B cell (primary cell): ENCODE results near the gene PTGDR2. TPM values are rescaled to one million over a fixed set of nuclear protein-coding genes. Genes with fewer than 3 reads are reported as not detected.

ENCODE experiments used
- ATAC-seq: fragments of 200-7000 bp; cut with Tn5 transposase; one replicate; pipeline ENCODE4 v1.10.0; 2021; ENCODE audit warnings: low read depth, mild to moderate bottlenecking, moderate number of reproducible peaks, moderate library complexity
- CTCF ChIA-PET: fragments of 350-600 bp; sonication (Branson Sonifier 250); formaldehyde crosslinking; loops from one replicate; lab custom pipeline; 2021; ENCODE audit warnings: antibody characterized with exemption, inconsistent platforms; lab: Charles Lee
- POLR2A ChIA-PET: fragments of 350-600 bp; sonication (Branson Sonifier 250); formaldehyde crosslinking; loops from one replicate; lab custom pipeline; 2021; ENCODE audit warnings: antibody characterized with exemption; lab: Charles Lee
- DNase-seq: peaks from one replicate; pipeline ENCODE4 v3.0.0; 2013
- H2AFZ ChIP-seq: 2 replicates; pipeline ENCODE4 v1.6.1; 2012; ENCODE audit warnings: mild to moderate bottlenecking, low read depth, low read length; ENCODE audit not compliant: insufficient read depth, poor library complexity, severe bottlenecking
- H3K27ac ChIP-seq, 2 donors: 1 replicate in 1 of 2; 2 replicates in 1 of 2; pipeline ENCODE4 v1.5.1; 2012 to 2013; ENCODE audit warnings: low read length in 2 of 2, mild to moderate bottlenecking in 2 of 2, moderate library complexity in 1 of 2
- H3K27me3 ChIP-seq, 4 experiments: fragments of 200-600 bp in 1 of 4; sonication (generic) in 1 of 4; replicated peaks in 1 of 4; 1 replicate in 2 of 4; 2 replicates in 2 of 4; pipeline versions ENCODE4 v1.6.1 to v1.7.0; 2013 to 2016; ENCODE audit warnings: low read length in 3 of 4, mild to moderate bottlenecking in 2 of 4, mixed read lengths in 1 of 4, moderate library complexity in 1 of 4; ENCODE audit not compliant: insufficient read depth in 4 of 4, control insufficient read depth in 3 of 4; ENCODE audit errors: control extremely low read depth in 1 of 4
- H3K36me3 ChIP-seq, 2 experiments: replicated peaks in 1 of 2; 1 replicate in 1 of 2; 2 replicates in 1 of 2; pipeline versions ENCODE4 v1.6.1 to v1.7.1; 2013; ENCODE audit warnings: low read length in 1 of 2; ENCODE audit not compliant: insufficient read depth in 2 of 2, control insufficient read depth in 1 of 2; ENCODE audit errors: control extremely low read depth in 1 of 2, extremely low read depth in 1 of 2
- H3K4me1 ChIP-seq, 2 donors: fragments of 200-600 bp in 1 of 2; sonication (generic) in 1 of 2; 1 replicate in 1 of 2; 2 replicates in 1 of 2; pipeline versions ENCODE4 v1.5.1 to v1.6.1; 2013 to 2017; ENCODE audit warnings: low read length in 2 of 2; ENCODE audit not compliant: control insufficient read depth in 2 of 2, insufficient read depth in 2 of 2
- H3K4me2 ChIP-seq: replicated peaks from 2 replicates; pipeline ENCODE3; 2012; ENCODE audit warnings: mild to moderate bottlenecking, low read depth, low read length; ENCODE audit not compliant: poor library complexity, severe bottlenecking
- H3K4me3 ChIP-seq, 5 experiments: fragments of 200-600 bp in 1 of 5; sonication (generic) in 1 of 5; 1 replicate in 3 of 5; 2 replicates in 2 of 5; pipeline versions ENCODE4 v1.5.1 to v1.7.0; 2011 to 2016; ENCODE audit warnings: low read length in 4 of 5, mild to moderate bottlenecking in 4 of 5, low read depth in 2 of 5, control low read depth in 1 of 5, moderate library complexity in 1 of 5; ENCODE audit not compliant: insufficient read depth in 1 of 5; ENCODE audit errors: control extremely low read depth in 1 of 5, extremely low read depth in 1 of 5
- H3K79me2 ChIP-seq: fragments of 200-600 bp; sonication (generic); one replicate; pipeline ENCODE4 v1.6.0; 2016; ENCODE audit warnings: low read length; ENCODE audit not compliant: control insufficient read depth, insufficient read depth
- H3K9ac ChIP-seq: fragments of 200-600 bp; sonication (generic); 2 replicates; pipeline ENCODE4 v1.6.1; 2017; ENCODE audit warnings: mild to moderate bottlenecking, low read length, moderate library complexity
- H3K9me3 ChIP-seq, 3 donors: one replicate each; pipeline versions ENCODE4 v1.6.1 to v1.7.1; 2013; ENCODE audit warnings: low read length in 2 of 3; ENCODE audit not compliant: control insufficient read depth in 2 of 3, insufficient read depth in 1 of 3; ENCODE audit errors: control extremely low read depth in 1 of 3
- H4K20me1 ChIP-seq: 2 replicates; pipeline ENCODE4 v1.6.0; 2012; ENCODE audit warnings: mild to moderate bottlenecking, low read length; ENCODE audit not compliant: insufficient read depth, control insufficient read depth, poor library complexity, severe bottlenecking
- H3K27ac Mint-ChIP-seq: one replicate; pipeline ENCODE4 v1.8.0; 2021; ENCODE audit warnings: mixed read lengths
- H3K27me3 Mint-ChIP-seq: one replicate; pipeline ENCODE4 v1.8.0; 2021; ENCODE audit warnings: mixed read lengths
- H3K4me1 Mint-ChIP-seq: one replicate; pipeline ENCODE4 v1.8.0; 2021; ENCODE audit warnings: mixed read lengths
- H3K4me3 Mint-ChIP-seq: one replicate; pipeline ENCODE4 v1.8.0; 2021; ENCODE audit warnings: mixed read lengths
- H3K9me3 Mint-ChIP-seq: one replicate; pipeline ENCODE4 v1.8.0; 2022; ENCODE audit warnings: mixed read lengths; ENCODE audit not compliant: insufficient read depth
- CTCF ChIP-seq: fragments of 200-600 bp; IDR thresholded peaks from one replicate; pipeline ENCODE4 v1.8.0; 2022; ENCODE audit warnings: antibody characterized with exemption, mild to moderate bottlenecking
- EZH2 ChIP-seq: IDR thresholded peaks from 2 replicates; pipeline ENCODE4 v1.6.1; 2012; ENCODE audit warnings: borderline replicate concordance, low read depth, mild to moderate bottlenecking, moderate library complexity, low read length; ENCODE audit not compliant: insufficient read depth, poor library complexity, severe bottlenecking
- WGBS: methylation state at CpG from one replicate; pipeline ENCODE4 v1.1.5; 2013; ENCODE audit warnings: missing lambda C conversion rate; ENCODE audit not compliant: insufficient coverage; 5-methylcytosine and 5-hydroxymethylcytosine counted together
- intact Hi-C: fragments of 100-400 bp; cut with micrococcal nuclease; formaldehyde crosslinking; loops from one replicate; pipeline ENCODE4 v1.10.0; 2022
- polyA plus RNA-seq: library from polyadenylated mRNA; depleted of rRNA; stranded (reverse); fragments of >200 nt; gene quantifications from 2 replicates; pipeline ENCODE4 v1.2.3, GENCODE V29; 2012
- total RNA-seq, 2 donors: library from RNA; stranded (reverse); fragments of 120-200 nt in 1 of 2; gene quantifications; 1 replicate in 1 of 2; 2 replicates in 1 of 2; pipeline versions ENCODE4 v1.2.3 to v1.2.4, GENCODE V29; 2013 to 2022

PTGDR2 gene
- total and polyA plus RNA-seq, 2 donors (not counting 1 experiment from before 2014, with no cell fraction given) = 0.03 TPM; not detected in 1

- intact Hi-C loops = loop anchor here (1.0 to 5.0 kb wide), 5 partner anchors 68 to 585 kb away; partner anchors contain the start of genes CPSF7, DDB1, SLC15A3 and TKFC
- ChIA-PET CTCF (interaction anchor here (0.8 to 4.8 kb wide), 3 partner anchors 11 to 1266 kb away, joined by 3 to 27 read pairs (median 4); no protein-coding TSS in a partner anchor), POLR2A (no interaction called here)
- Histone ChIP-seq H3K36me3 (no peaks in the 10 kb centered on the region), H3K27ac (peak within 1 kb of the TSS; percentile 49 to 81), H3K9me3 (no peaks in the 10 kb centered on the region), H3K4me2 (peak within 1 kb of the TSS; percentile 89), H3K4me1 (peaks cover 32 to 33% of the 10 kb centered on the region in 2 donors), H3K79me2 (peaks cover 34% of the 10 kb centered on the region), H4K20me1 (no peaks in the 10 kb centered on the region), H2AFZ (peak within 1 kb of the TSS; percentile 96), H3K27me3 (no peaks in the 10 kb centered on the region), H3K9ac (peak within 1 kb of the TSS; percentile 90), H3K4me3 (peak within 1 kb of the TSS; percentile 54 to 97 (median 88))
- Mint-ChIP-seq H3K9me3 (no peaks in the 10 kb centered on the region), H3K4me1 (peaks cover 48% of the 10 kb centered on the region), H3K4me3 (peak within 1 kb of the TSS; percentile 93), H3K27me3 (no peaks in the 10 kb centered on the region), H3K27ac (peak within 1 kb of the TSS; percentile 93)
- peak; percentile 97 for ATAC-seq
- peak; percentile 98 for DNase-seq
- under 1% methylated on average over 56 of the region's 57 CpGs for WGBS
- no peak for TF ChIP-seq CTCF
- TF ChIP-seq EZH2 = no peak
Measured at GRCh38 chr11:60841797-60842667, 13.7 kb downstream of the PTGDR2 start, which contains the start of gene CCDC86. Gene CCDC86 (plus strand): TSS chr11:60842113. CDS start chr11:60842125, 12 bp downstream.
